ENCODE results near the gene THOC2.

THOC2 gene

GRCh38 chrX:123698979-123699520 lies 33.8 kb downstream of the THOC2 start:
- no peak overlapping the region for H4K91ac ChIP-seq (ENCODE audit: low read depth, low read length, poor library complexity)
- no peak overlapping the region for H4K8ac ChIP-seq (ENCODE audit: low read depth, low read length)
- H3K4ac ChIP-seq (ENCODE audit: low read length): no peak overlapping the region
- no peak for DNase-seq (ENCODE audit: low spot score)
- no peak overlapping the region for H2BK12ac ChIP-seq (ENCODE audit: low read length)
- H3K27me3 ChIP-seq (ENCODE audit: control insufficient read depth in 3 of 3, insufficient read depth in 3 of 3, low read depth in 1 of 3, low read length in 3 of 3): no peaks in the 10 kb centered on the region
- no peak overlapping the region for H3K14ac ChIP-seq (ENCODE audit: low read length)
- no peak overlapping the region for H3K23ac ChIP-seq (ENCODE audit: low read depth, low read length, poor library complexity)
- H2AFZ ChIP-seq (ENCODE audit: low read length): no peak overlapping the region
- no peak overlapping the region for H2BK5ac ChIP-seq (ENCODE audit: low read length)
- no peak overlapping the region for H3K18ac ChIP-seq (ENCODE audit: low read length)
- H3K36me3 ChIP-seq (replicated peaks in 1 of 2; ENCODE audit: control insufficient read depth in 2 of 2, insufficient read depth in 2 of 2, low read length in 2 of 2): peaks cover 0 to 38% of the 10 kb centered on the region in 2 donors
- H3K27ac ChIP-seq (replicated peaks; ENCODE audit: low read length): no peak overlapping the region
- no peak overlapping the region for H3K9ac ChIP-seq (ENCODE audit: low read depth, low read length, poor library complexity)
- H3K4me2 ChIP-seq (ENCODE audit: insufficient read depth, low read length, poor library complexity, severe bottlenecking): no peak overlapping the region
- no peak overlapping the region for H2BK120ac ChIP-seq (ENCODE audit: low read depth, low read length)
- H2BK15ac ChIP-seq (ENCODE audit: low read length): no peak overlapping the region
- no peak overlapping the region for H2AK5ac ChIP-seq (ENCODE audit: low read depth, low read length)
- no peaks in the 10 kb centered on the region for H3K4me1 ChIP-seq (ENCODE audit: control insufficient read depth in 2 of 2, insufficient read depth in 1 of 2, low read depth in 1 of 2, low read length in 2 of 2)
- H3K4me3 ChIP-seq (ENCODE audit: low read length in 2 of 2): no peak overlapping the region
- no peaks in the 10 kb centered on the region for H3K79me1 ChIP-seq (ENCODE audit: low read depth, low read length)
- no peaks in the 10 kb centered on the region for H3K9me3 ChIP-seq (replicated peaks in 1 of 2; ENCODE audit: control insufficient read depth in 2 of 2, insufficient read depth in 1 of 2, low read depth in 1 of 2, low read length in 2 of 2)

GRCh38 chrX:123696334-123696733 lies 36.5 kb downstream of the THOC2 start:
- H3K36me3 ChIP-seq (replicated peaks in 1 of 2; ENCODE audit: control insufficient read depth in 2 of 2, insufficient read depth in 2 of 2, low read length in 2 of 2): peaks cover 0 to 45% of the 10 kb centered on the region in 2 donors
- H3K27ac ChIP-seq (replicated peaks; ENCODE audit: low read length): no peak overlapping the region
- H4K91ac ChIP-seq (ENCODE audit: low read depth, low read length, poor library complexity): no peak overlapping the region
- no peak overlapping the region for H2BK120ac ChIP-seq (ENCODE audit: low read depth, low read length)
- no peak overlapping the region for H3K23ac ChIP-seq (ENCODE audit: low read depth, low read length, poor library complexity)
- no peak overlapping the region for H2BK5ac ChIP-seq (ENCODE audit: low read length)
- no peak overlapping the region for H3K4me3 ChIP-seq (ENCODE audit: low read length in 2 of 2)
- H3K9me3 ChIP-seq (replicated peaks in 1 of 2; ENCODE audit: control insufficient read depth in 2 of 2, insufficient read depth in 1 of 2, low read depth in 1 of 2, low read length in 2 of 2): no peaks in the 10 kb centered on the region
- H3K14ac ChIP-seq (ENCODE audit: low read length): no peak overlapping the region
- H3K4ac ChIP-seq (ENCODE audit: low read length): no peak overlapping the region
- H3K4me1 ChIP-seq (ENCODE audit: control insufficient read depth in 2 of 2, insufficient read depth in 1 of 2, low read depth in 1 of 2, low read length in 2 of 2): no peaks in the 10 kb centered on the region
- H3K4me2 ChIP-seq (ENCODE audit: insufficient read depth, low read length, poor library complexity, severe bottlenecking): no peak overlapping the region
- no peak overlapping the region for H3K9ac ChIP-seq (ENCODE audit: low read depth, low read length, poor library complexity)
- H4K8ac ChIP-seq (ENCODE audit: low read depth, low read length): no peak overlapping the region
- no peak for DNase-seq (ENCODE audit: low spot score)
- no peak overlapping the region for H2BK15ac ChIP-seq (ENCODE audit: low read length)
- WGBS, 2 donors (ENCODE audit: extremely low coverage in 2 of 2, insufficient read length in 2 of 2, insufficient replicate concordance in 1 of 2): no CpG with 5 or more reads among the region's 2 CpGs
- no peaks in the 10 kb centered on the region for H3K27me3 ChIP-seq (ENCODE audit: control insufficient read depth in 3 of 3, insufficient read depth in 3 of 3, low read depth in 1 of 3, low read length in 3 of 3)
- H3K18ac ChIP-seq (ENCODE audit: low read length): no peak overlapping the region
- no peak overlapping the region for H2AK5ac ChIP-seq (ENCODE audit: low read depth, low read length)
- no peaks in the 10 kb centered on the region for H3K79me1 ChIP-seq (ENCODE audit: low read depth, low read length)
- H2BK12ac ChIP-seq (ENCODE audit: low read length): no peak overlapping the region
- no peak overlapping the region for H2AFZ ChIP-seq (ENCODE audit: low read length)

GRCh38 chrX:123695242-123695641 lies 37.6 kb downstream of the THOC2 start:
- no peak overlapping the region for H2BK5ac ChIP-seq (ENCODE audit: low read length)
- H3K23ac ChIP-seq (ENCODE audit: low read depth, low read length, poor library complexity): no peak overlapping the region
- H3K14ac ChIP-seq (ENCODE audit: low read length): no peak overlapping the region
- no peak overlapping the region for H2BK12ac ChIP-seq (ENCODE audit: low read length)
- no peak overlapping the region for H2AK5ac ChIP-seq (ENCODE audit: low read depth, low read length)
- no peak overlapping the region for H2BK120ac ChIP-seq (ENCODE audit: low read depth, low read length)
- no peak overlapping the region for H3K9ac ChIP-seq (ENCODE audit: low read depth, low read length, poor library complexity)
- no peak overlapping the region for H3K4ac ChIP-seq (ENCODE audit: low read length)
- no peaks in the 10 kb centered on the region for H3K79me1 ChIP-seq (ENCODE audit: low read depth, low read length)
- H3K27ac ChIP-seq (replicated peaks; ENCODE audit: low read length): no peak overlapping the region
- H3K36me3 ChIP-seq (replicated peaks in 1 of 2; ENCODE audit: control insufficient read depth in 2 of 2, insufficient read depth in 2 of 2, low read length in 2 of 2): peaks cover 0 to 47% of the 10 kb centered on the region in 2 donors
- H2AFZ ChIP-seq (ENCODE audit: low read length): no peak overlapping the region
- H3K27me3 ChIP-seq (ENCODE audit: control insufficient read depth in 3 of 3, insufficient read depth in 3 of 3, low read depth in 1 of 3, low read length in 3 of 3): no peaks in the 10 kb centered on the region
- no peak overlapping the region for H4K91ac ChIP-seq (ENCODE audit: low read depth, low read length, poor library complexity)
- no peak overlapping the region for H2BK15ac ChIP-seq (ENCODE audit: low read length)
- no peak overlapping the region for H4K8ac ChIP-seq (ENCODE audit: low read depth, low read length)
- H3K4me3 ChIP-seq (ENCODE audit: low read length in 2 of 2): no peak overlapping the region
- no peak overlapping the region for H3K4me2 ChIP-seq (ENCODE audit: insufficient read depth, low read length, poor library complexity, severe bottlenecking)
- no peaks in the 10 kb centered on the region for H3K4me1 ChIP-seq (ENCODE audit: control insufficient read depth in 2 of 2, insufficient read depth in 1 of 2, low read depth in 1 of 2, low read length in 2 of 2)
- H3K18ac ChIP-seq (ENCODE audit: low read length): no peak overlapping the region
- DNase-seq (ENCODE audit: low spot score): no peak
- H3K9me3 ChIP-seq (replicated peaks in 1 of 2; ENCODE audit: control insufficient read depth in 2 of 2, insufficient read depth in 1 of 2, low read depth in 1 of 2, low read length in 2 of 2): no peaks in the 10 kb centered on the region

- Histone ChIP-seq H3K9ac (ENCODE audit: low read depth, low read length, poor library complexity) (no peak overlapping the region), H2BK12ac (ENCODE audit: low read length) (no peak overlapping the region), H3K23ac (ENCODE audit: low read depth, low read length, poor library complexity) (no peak overlapping the region), H2BK5ac (ENCODE audit: low read length) (no peak overlapping the region), H4K91ac (ENCODE audit: low read depth, low read length, poor library complexity) (no peak overlapping the region), H3K4ac (ENCODE audit: low read length) (no peak overlapping the region), H3K4me1 (ENCODE audit: control insufficient read depth in 2 of 2, insufficient read depth in 1 of 2, low read depth in 1 of 2, low read length in 2 of 2) (no peaks in the 10 kb centered on the region), H3K18ac (ENCODE audit: low read length) (no peak overlapping the region), H2AFZ (ENCODE audit: low read length) (no peak overlapping the region), H3K27ac (replicated peaks; ENCODE audit: low read length) (no peak overlapping the region), H3K79me1 (ENCODE audit: low read depth, low read length) (no peaks in the 10 kb centered on the region), H3K14ac (ENCODE audit: low read length) (no peak overlapping the region), H3K27me3 (ENCODE audit: control insufficient read depth in 3 of 3, insufficient read depth in 3 of 3, low read depth in 1 of 3, low read length in 3 of 3) (no peaks in the 10 kb centered on the region), H3K9me3 (replicated peaks in 1 of 2; ENCODE audit: control insufficient read depth in 2 of 2, insufficient read depth in 1 of 2, low read depth in 1 of 2, low read length in 2 of 2) (no peaks in the 10 kb centered on the region), H3K4me3 (ENCODE audit: low read length in 2 of 2) (no peak overlapping the region), H2BK15ac (ENCODE audit: low read length) (no peak overlapping the region), H4K8ac (ENCODE audit: low read depth, low read length) (no peak overlapping the region), H2AK5ac (ENCODE audit: low read depth, low read length) (no peak overlapping the region), H3K36me3 (replicated peaks in 1 of 2; ENCODE audit: control insufficient read depth in 2 of 2, insufficient read depth in 2 of 2, low read length in 2 of 2) (peaks cover 0 to 65% of the 10 kb centered on the region in 2 donors), H2BK120ac (ENCODE audit: low read depth, low read length) (no peak overlapping the region), H3K4me2 (ENCODE audit: insufficient read depth, low read length, poor library complexity, severe bottlenecking) (no peak overlapping the region)
- no CpG with 5 or more reads among the region's 5 CpGs for WGBS, 2 donors (ENCODE audit: extremely low coverage in 2 of 2, insufficient read length in 2 of 2, insufficient replicate concordance in 1 of 2)
- no peak for DNase-seq (ENCODE audit: low spot score)
These were observed 41.1 kb downstream of the THOC2 start for GRCh38 chrX:123691776-123692175.

Data from neuronal stem cell (in vitro differentiated cells).